ENCODE measurements around the gene GDA. TPM values are rescaled to one million over a fixed set of nuclear protein-coding genes. Genes with fewer than 3 reads are reported as not detected.

Gene GDA
- total and polyA plus RNA-seq, 12 donors, result 0.06 to 2.8 (median 0.61) TPM; not detected in 2

- DNase-seq, result peak; percentile 36 to 74 (median 68)
- intact Hi-C loops (cut with DNase I), result loop anchor here in 1 of 2 donors (5.0 to 10.0 kb wide), 3 partner anchors 235 to 553 kb away; no protein-coding TSS in a partner anchor
- Histone ChIP-seq H3K27me3 (no peaks in the 10 kb centered on the region), H3K4me3 (no peak overlapping the region), H3K9me3 (replicated peaks in 1 of 3) (no peaks in the 10 kb centered on the region), H3K36me3 (replicated peaks in 1 of 2) (no peaks in the 10 kb centered on the region), H3K4me1 (replicated peaks in 1 of 2) (no peaks in the 10 kb centered on the region), H3K27ac (no peak overlapping the region)
- TF ChIP-seq, protein P1, sequence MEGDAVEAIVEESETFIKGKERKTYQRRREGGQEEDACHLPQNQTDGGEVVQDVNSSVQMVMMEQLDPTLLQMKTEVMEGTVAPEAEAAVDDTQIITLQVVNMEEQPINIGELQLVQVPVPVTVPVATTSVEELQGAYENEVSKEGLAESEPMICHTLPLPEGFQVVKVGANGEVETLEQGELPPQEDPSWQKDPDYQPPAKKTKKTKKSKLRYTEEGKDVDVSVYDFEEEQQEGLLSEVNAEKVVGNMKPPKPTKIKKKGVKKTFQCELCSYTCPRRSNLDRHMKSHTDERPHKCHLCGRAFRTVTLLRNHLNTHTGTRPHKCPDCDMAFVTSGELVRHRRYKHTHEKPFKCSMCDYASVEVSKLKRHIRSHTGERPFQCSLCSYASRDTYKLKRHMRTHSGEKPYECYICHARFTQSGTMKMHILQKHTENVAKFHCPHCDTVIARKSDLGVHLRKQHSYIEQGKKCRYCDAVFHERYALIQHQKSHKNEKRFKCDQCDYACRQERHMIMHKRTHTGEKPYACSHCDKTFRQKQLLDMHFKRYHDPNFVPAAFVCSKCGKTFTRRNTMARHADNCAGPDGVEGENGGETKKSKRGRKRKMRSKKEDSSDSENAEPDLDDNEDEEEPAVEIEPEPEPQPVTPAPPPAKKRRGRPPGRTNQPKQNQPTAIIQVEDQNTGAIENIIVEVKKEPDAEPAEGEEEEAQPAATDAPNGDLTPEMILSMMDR (IDR thresholded peaks at IDR 0.05), result peak; percentile 71 to 93 (median 82)
- TF ChIP-seq POLR2A (IDR thresholded peaks at IDR 0.05), result no peak
- WGBS, 4 donors, result 39 to 43% (median 41%) methylated on average over 9 of the region's 9 CpGs
Observed at GRCh38 chr9:72271613-72272478, 122.6 kb downstream of the GDA start.

DNA sequence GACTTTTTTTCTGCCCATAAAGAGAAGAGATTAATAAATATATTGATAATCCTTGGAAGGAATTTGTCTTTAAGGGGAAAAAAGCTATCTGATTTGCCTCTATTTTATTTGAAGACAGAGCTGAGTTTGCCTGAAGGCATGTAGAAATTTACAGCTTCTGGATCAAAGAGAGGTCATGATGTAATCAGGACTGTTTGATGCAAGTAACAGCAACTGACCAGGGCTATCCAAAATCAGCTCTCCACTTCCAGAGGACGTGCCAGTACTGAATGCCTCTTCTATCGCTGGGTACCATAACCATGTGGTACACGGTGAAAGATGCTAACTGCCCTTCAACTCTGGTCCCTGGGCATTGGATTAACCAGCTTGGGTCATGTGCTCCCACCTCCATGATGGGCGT is 125.2 kb downstream of the GDA start:
- Histone ChIP-seq H3K27ac (no peak overlapping the region), H3K9me3 (replicated peaks in 1 of 3) (no peaks in the 10 kb centered on the region), H3K27me3 (no peaks in the 10 kb centered on the region), H3K4me3 (no peak overlapping the region), H3K36me3 (replicated peaks in 1 of 2) (no peaks in the 10 kb centered on the region), H3K4me1 (replicated peaks in 1 of 2) (no peaks in the 10 kb centered on the region)
- TF ChIP-seq POLR2A (IDR thresholded peaks at IDR 0.05), result no peak
- TF ChIP-seq, protein P1 (IDR thresholded peaks at IDR 0.05), result no peak
- no peak for DNase-seq
- intact Hi-C loops (cut with DNase I), result loop anchor here in 1 of 2 donors (5.0 to 10.0 kb wide), 3 partner anchors 237 to 550 kb away; no protein-coding TSS in a partner anchor
- 61 to 76% (median 70%) methylated on average over 4 of the region's 4 CpGs for WGBS, 4 donors

- 83 to 92% (median 88%) methylated on average over 3 of the region's 3 CpGs for WGBS, 4 donors
- TF ChIP-seq POLR2A (IDR thresholded peaks at IDR 0.05), result no peak
- TF ChIP-seq, protein P1 (IDR thresholded peaks at IDR 0.05), result no peak
- H3K36me3 ChIP-seq (replicated peaks in 1 of 2), result no peaks in the 10 kb centered on the region
- no peak for DNase-seq
- no peaks in the 10 kb centered on the region for H3K4me1 ChIP-seq (replicated peaks in 1 of 2)
- H3K9me3 ChIP-seq (replicated peaks in 1 of 3), result no peaks in the 10 kb centered on the region
- no peak overlapping the region for H3K4me3 ChIP-seq
- H3K27me3 ChIP-seq, result no peaks in the 10 kb centered on the region
- no peak overlapping the region for H3K27ac ChIP-seq
- intact Hi-C loops (cut with DNase I), result loop anchor here in 1 of 2 donors (5.0 to 10.0 kb wide), 3 partner anchors 238 to 550 kb away; no protein-coding TSS in a partner anchor
Observed at GRCh38 chr9:72274916-72275315, 125.7 kb downstream of the GDA start.

DNA sequence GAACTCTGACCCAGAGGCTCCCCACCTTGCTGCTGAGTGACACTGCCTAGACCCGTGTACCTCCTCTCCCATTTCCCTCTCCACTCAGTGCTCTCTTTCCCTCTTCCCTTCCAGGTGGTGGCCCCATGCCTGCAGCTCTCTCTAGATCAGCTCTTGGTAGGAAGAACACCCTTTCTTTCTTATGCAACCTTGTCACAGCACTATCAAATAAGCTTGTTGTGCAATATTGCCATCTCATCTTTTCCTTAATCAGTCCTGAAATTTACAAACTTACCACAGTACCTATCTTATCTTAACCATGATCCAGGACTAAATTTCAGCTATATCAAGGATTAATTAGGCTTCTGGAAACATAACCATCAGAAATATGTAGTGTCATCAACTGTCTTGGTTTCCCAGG is 127.2 kb downstream of the GDA start:
- H3K4me1 ChIP-seq (replicated peaks in 1 of 2), result no peaks in the 10 kb centered on the region
- 72 to 95% (median 81%) methylated on average over 1 of the region's 1 CpG for WGBS, 4 donors
- no peaks in the 10 kb centered on the region for H3K9me3 ChIP-seq (replicated peaks in 1 of 3)
- H3K4me3 ChIP-seq, result no peak overlapping the region
- no peak overlapping the region for H3K27ac ChIP-seq
- intact Hi-C loops (cut with DNase I), result loop anchor here in 1 of 2 donors (10.0 kb wide), 2 partner anchors 318 to 548 kb away; no protein-coding TSS in a partner anchor
- no peak for DNase-seq
- no peaks in the 10 kb centered on the region for H3K36me3 ChIP-seq (replicated peaks in 1 of 2)
- H3K27me3 ChIP-seq, result no peaks in the 10 kb centered on the region
- TF ChIP-seq, protein P1 (IDR thresholded peaks at IDR 0.05), result no peak
- TF ChIP-seq POLR2A (IDR thresholded peaks at IDR 0.05), result no peak
